ENCODE measurements around the gene NAALADL2. TPM values are rescaled to one million over a fixed set of nuclear protein-coding genes. Genes with fewer than 3 reads are reported as not detected.

Gene NAALADL2
- total RNA-seq, 1 experiment from 2014 or later: 1.9 TPM

DNA sequence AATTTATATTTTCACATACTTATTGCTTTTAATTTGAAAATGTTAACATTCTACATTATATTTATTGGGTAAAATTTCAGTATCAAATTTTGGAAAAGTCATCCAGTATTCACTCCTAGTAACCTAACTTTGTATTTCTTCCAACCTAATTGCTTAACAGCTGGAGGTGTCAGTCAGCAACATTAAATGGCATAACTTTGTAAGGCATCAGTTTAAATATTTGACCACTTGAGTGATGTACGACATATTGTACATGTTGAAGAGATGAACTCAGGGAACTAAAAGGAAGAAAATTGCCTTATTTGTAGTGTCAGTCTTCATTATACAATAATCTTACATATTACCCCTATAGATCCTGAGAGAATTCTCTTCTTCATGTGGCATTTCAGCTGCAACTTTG, 326.8 kb downstream of the NAALADL2 start:
- no peaks in the 10 kb centered on the region for H3K9me2 ChIP-seq (replicated peaks; ENCODE audit: low read length)
- no peak for TF ChIP-seq EZH2phosphoT487 (IDR thresholded peaks at IDR 0.05; ENCODE audit: borderline replicate concordance, low read length)
- TF ChIP-seq, protein P1, sequence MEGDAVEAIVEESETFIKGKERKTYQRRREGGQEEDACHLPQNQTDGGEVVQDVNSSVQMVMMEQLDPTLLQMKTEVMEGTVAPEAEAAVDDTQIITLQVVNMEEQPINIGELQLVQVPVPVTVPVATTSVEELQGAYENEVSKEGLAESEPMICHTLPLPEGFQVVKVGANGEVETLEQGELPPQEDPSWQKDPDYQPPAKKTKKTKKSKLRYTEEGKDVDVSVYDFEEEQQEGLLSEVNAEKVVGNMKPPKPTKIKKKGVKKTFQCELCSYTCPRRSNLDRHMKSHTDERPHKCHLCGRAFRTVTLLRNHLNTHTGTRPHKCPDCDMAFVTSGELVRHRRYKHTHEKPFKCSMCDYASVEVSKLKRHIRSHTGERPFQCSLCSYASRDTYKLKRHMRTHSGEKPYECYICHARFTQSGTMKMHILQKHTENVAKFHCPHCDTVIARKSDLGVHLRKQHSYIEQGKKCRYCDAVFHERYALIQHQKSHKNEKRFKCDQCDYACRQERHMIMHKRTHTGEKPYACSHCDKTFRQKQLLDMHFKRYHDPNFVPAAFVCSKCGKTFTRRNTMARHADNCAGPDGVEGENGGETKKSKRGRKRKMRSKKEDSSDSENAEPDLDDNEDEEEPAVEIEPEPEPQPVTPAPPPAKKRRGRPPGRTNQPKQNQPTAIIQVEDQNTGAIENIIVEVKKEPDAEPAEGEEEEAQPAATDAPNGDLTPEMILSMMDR (conservative IDR thresholded peaks at IDR 0.05; ENCODE audit: low read depth, low read length): no peak
- TF ChIP-seq EZH2 (IDR thresholded peaks at IDR 0.05; ENCODE audit: low read length, unreplicated experiment): no peak
- CTCF ChIA-PET: no interaction called here
- no peaks in the 10 kb centered on the region for H3K9me3 ChIP-seq (ENCODE audit: low read length)
- H2AFZ ChIP-seq (ENCODE audit: low read length): no peak overlapping the region
- H3K9ac ChIP-seq (ENCODE audit: low read length): no peak overlapping the region
- H3K36me3 ChIP-seq (ENCODE audit: low read depth, low read length): no peaks in the 10 kb centered on the region
- no peak overlapping the region for H3K27ac ChIP-seq (ENCODE audit: low read length)
- H3K79me2 ChIP-seq (ENCODE audit: low read length): no peaks in the 10 kb centered on the region
- BruUV-seq (replicated peaks): no TSS peak
- no peak overlapping the region for H3K4me2 ChIP-seq (ENCODE audit: low read length)
- intact Hi-C loops (cut with micrococcal nuclease): no loop called here
- H3K27me3 ChIP-seq (ENCODE audit: low read length): no peaks in the 10 kb centered on the region
- H4K20me1 ChIP-seq (ENCODE audit: low read length): no peaks in the 10 kb centered on the region
- 0 out of 2 replicates have a peak, but pooled peaks cover 3% of the 10 kb centered on the region for H3K4me1 ChIP-seq (ENCODE audit: insufficient read depth, low read length)
- H3K4me3 ChIP-seq (ENCODE audit: low read length): no peak overlapping the region
- POLR2A ChIA-PET (ENCODE audit: unreplicated experiment): no interaction called here
- no peak for DNase-seq
- no peaks in the 10 kb centered on the region for H3F3A ChIP-seq (ENCODE audit: low read length, unreplicated experiment)
- ATAC-seq: no peak

DNA sequence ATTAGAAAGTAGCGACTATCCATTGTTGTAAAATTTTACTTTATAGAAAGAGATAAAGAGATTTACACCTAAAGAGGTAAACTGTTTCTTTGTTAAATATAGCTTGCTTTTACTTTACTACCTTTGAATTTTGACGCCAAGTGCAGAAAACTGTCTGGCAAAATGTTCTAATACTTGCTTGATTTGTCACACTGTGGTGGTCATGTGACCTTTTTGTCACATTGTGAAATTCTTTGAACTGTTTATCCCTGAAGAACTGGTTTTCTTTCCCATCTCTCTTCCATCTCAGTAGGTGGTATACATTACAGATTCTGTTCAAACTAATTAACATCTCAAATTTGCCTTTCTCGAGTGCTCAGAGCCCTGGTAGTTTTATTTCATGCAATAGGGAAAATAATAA, 327.4 kb downstream of the NAALADL2 start:
- Histone ChIP-seq H3K36me3 (ENCODE audit: low read depth, low read length) (no peaks in the 10 kb centered on the region), H3K4me2 (ENCODE audit: low read length) (no peak overlapping the region), H3F3A (ENCODE audit: low read length, unreplicated experiment) (no peaks in the 10 kb centered on the region), H3K9ac (ENCODE audit: low read length) (no peak overlapping the region), H3K4me3 (ENCODE audit: low read length) (no peak overlapping the region), H3K4me1 (ENCODE audit: insufficient read depth, low read length) (0 out of 2 replicates have a peak, but pooled peaks cover 3% of the 10 kb centered on the region), H3K27me3 (ENCODE audit: low read length) (no peaks in the 10 kb centered on the region), H2AFZ (ENCODE audit: low read length) (no peak overlapping the region), H3K27ac (ENCODE audit: low read length) (no peak overlapping the region), H3K9me3 (ENCODE audit: low read length) (no peaks in the 10 kb centered on the region), H3K79me2 (ENCODE audit: low read length) (no peaks in the 10 kb centered on the region), H4K20me1 (ENCODE audit: low read length) (no peaks in the 10 kb centered on the region), H3K9me2 (replicated peaks; ENCODE audit: low read length) (no peaks in the 10 kb centered on the region)
- no TSS peak for BruUV-seq (replicated peaks)
- CTCF ChIA-PET: no interaction called here
- POLR2A ChIA-PET (ENCODE audit: unreplicated experiment): no interaction called here
- intact Hi-C loops (cut with micrococcal nuclease): no loop called here
- peak; percentile 48 for DNase-seq
- no peak for ATAC-seq
- no peak for TF ChIP-seq EZH2 (IDR thresholded peaks at IDR 0.05; ENCODE audit: low read length, unreplicated experiment)

DNA sequence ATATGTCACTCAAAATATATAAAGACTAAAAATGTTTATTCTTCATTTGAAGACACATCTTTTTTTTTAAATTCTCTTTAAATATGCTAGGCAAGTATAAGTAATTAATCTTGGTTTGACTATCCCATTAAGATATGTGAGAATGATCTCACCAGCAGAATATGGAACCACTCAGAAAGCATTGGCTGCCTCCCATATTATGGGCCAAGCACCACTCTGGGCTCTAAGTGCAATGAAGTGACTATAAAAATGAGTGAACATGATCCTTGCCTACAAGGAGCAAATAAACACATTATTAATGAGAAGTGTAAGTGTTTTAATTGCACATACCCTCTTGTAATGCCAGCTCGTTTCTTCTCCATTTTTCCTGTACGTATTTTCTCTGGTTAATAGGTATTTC, 328.5 kb downstream of the NAALADL2 start:
- H3K9me3 ChIP-seq (ENCODE audit: low read length): no peaks in the 10 kb centered on the region
- H3K27ac ChIP-seq (ENCODE audit: low read length): no peak overlapping the region
- no peak for ATAC-seq
- no peaks in the 10 kb centered on the region for H3K9me2 ChIP-seq (replicated peaks; ENCODE audit: low read length)
- BruUV-seq (replicated peaks): no TSS peak
- no peak overlapping the region for H3K4me3 ChIP-seq (ENCODE audit: low read length)
- H3K4me1 ChIP-seq (ENCODE audit: insufficient read depth, low read length): peaks cover 12% of the 10 kb centered on the region
- H3K79me2 ChIP-seq (ENCODE audit: low read length): no peaks in the 10 kb centered on the region
- no peaks in the 10 kb centered on the region for H3K36me3 ChIP-seq (ENCODE audit: low read depth, low read length)
- no peak overlapping the region for H3K4me2 ChIP-seq (ENCODE audit: low read length)
- no peaks in the 10 kb centered on the region for H4K20me1 ChIP-seq (ENCODE audit: low read length)
- ChIA-PET CTCF (no interaction called here), POLR2A (ENCODE audit: unreplicated experiment) (no interaction called here)
- H2AFZ ChIP-seq (ENCODE audit: low read length): no peak overlapping the region
- DNase-seq: no peak
- TF ChIP-seq, protein P1 (conservative IDR thresholded peaks at IDR 0.05; ENCODE audit: low read depth, low read length): no peak
- no peak for TF ChIP-seq EZH2 (IDR thresholded peaks at IDR 0.05; ENCODE audit: low read length, unreplicated experiment)
- TF ChIP-seq EZH2phosphoT487 (IDR thresholded peaks at IDR 0.05; ENCODE audit: borderline replicate concordance, low read length): no peak
- no peaks in the 10 kb centered on the region for H3K27me3 ChIP-seq (ENCODE audit: low read length)
- intact Hi-C loops (cut with micrococcal nuclease): no loop called here
- no peak overlapping the region for H3K9ac ChIP-seq (ENCODE audit: low read length)
- no peaks in the 10 kb centered on the region for H3F3A ChIP-seq (ENCODE audit: low read length, unreplicated experiment)
